Breast epithelium (tissue), 4 donors: ENCODE results near the gene ZNF512B. TPM values are rescaled to one million over a fixed set of nuclear protein-coding genes. Genes with fewer than 3 reads are reported as not detected.

Experiments used
- DNase-seq, 2 donors: peaks; one replicate each; pipeline ENCODE4 v3.0.0-alpha.2; 2019; ENCODE audit warnings: low spot score in 2 of 2
- H3K27ac ChIP-seq, 2 donors: fragments of 200-600 bp; sonication (generic) in 1 of 2; one replicate each; pipeline ENCODE4 v1.5.1; 2016 to 2019; ENCODE audit warnings: mild to moderate bottlenecking in 1 of 2
- H3K27me3 ChIP-seq, 2 donors: fragments of 200-600 bp; sonication (generic) in 1 of 2; one replicate each; pipeline versions ENCODE4 v1.5.1 to v1.6.0; 2017 to 2019; ENCODE audit warnings: control low read depth in 1 of 2, mild to moderate bottlenecking in 1 of 2
- H3K36me3 ChIP-seq: fragments of 200-600 bp; one replicate; pipeline ENCODE4 v1.5.1; 2019
- H3K4me1 ChIP-seq, 2 donors: fragments of 200-600 bp; sonication (generic); one replicate each; pipeline ENCODE4 v1.5.1; 2016 to 2019; ENCODE audit warnings: control low read depth in 1 of 2
- H3K4me3 ChIP-seq, 3 donors: fragments of 200-600 bp; sonication (generic); 1 replicate in 2 of 3; 2 replicates in 1 of 3; pipeline ENCODE4 v1.5.1; 2016 to 2019; ENCODE audit warnings: mild to moderate bottlenecking in 3 of 3, moderate library complexity in 2 of 3
- H3K9me3 ChIP-seq, 2 donors: fragments of 200-600 bp; sonication (generic) in 1 of 2; one replicate each; pipeline ENCODE4 v1.5.1; 2016 to 2019; ENCODE audit warnings: control low read depth in 1 of 2
- CTCF ChIP-seq, 3 donors: fragments of 450-650 bp; IDR thresholded peaks; one replicate each; pipeline ENCODE4 v1.5.1; 2016 to 2017; ENCODE audit warnings: antibody characterized with exemption in 3 of 3, mild to moderate bottlenecking in 3 of 3, moderate library complexity in 3 of 3
- POLR2A ChIP-seq: fragments of 450-650 bp; IDR thresholded peaks from one replicate; pipeline ENCODE4 v1.6.1; 2016; ENCODE audit warnings: antibody characterized with exemption, mild to moderate bottlenecking, moderate library complexity
- POLR2AphosphoS5 ChIP-seq, 3 donors: sonication (generic); formaldehyde crosslinking; IDR thresholded peaks; one replicate each; pipeline ENCODE4 v1.6.1; 2017; ENCODE audit warnings: antibody characterized with exemption in 3 of 3
- intact Hi-C: fragments of 100-400 bp; cut with DNase I; formaldehyde crosslinking; loops from one replicate; pipeline ENCODE4 v1.15.1; 2023; ENCODE audit warnings: low total_unique reads
- total RNA-seq, 3 donors: library from RNA; depleted of rRNA; stranded (reverse); fragments of >200 nt; gene quantifications; one replicate each; pipeline ENCODE4 v1.1.0, GENCODE V29; 2016

The ZNF512B gene
- total RNA-seq, 3 donors from 2014 or later = 5.8 to 12.7 (median 9.2) TPM

- TF ChIP-seq POLR2AphosphoS5 (IDR thresholded peaks at IDR 0.05) (no peak), CTCF (IDR thresholded peaks at IDR 0.05) (peak in 1 of 3 donors; percentile 51)
- H3K27ac ChIP-seq = peak within 1 kb of the TSS; percentile 85 to 92
- intact Hi-C loops = loop anchor here (10.0 kb wide), 1 partner anchor 85 kb away; the partner anchor contains the start of gene DNAJC5
- DNase-seq = no peak
- peaks cover 13 to 29% of the 10 kb centered on the region in 2 donors for H3K4me1 ChIP-seq
- peak within 1 kb of the TSS; percentile 81 to 99 (median 85) for H3K4me3 ChIP-seq
- no peaks in the 10 kb centered on the region for H3K36me3 ChIP-seq
- no peaks in the 10 kb centered on the region for H3K27me3 ChIP-seq
- H3K9me3 ChIP-seq = no peaks in the 10 kb centered on the region
Observed at GRCh38 chr20:63979557-63980316, 10.0 kb upstream of the ZNF512B start, which contains the start of gene SAMD10. Gene SAMD10, minus strand, starts transcription at chr20:63979642. Its CDS starts 175 bp downstream, at chr20:63979467.

GRCh38 chr20:63979229-63979556 lies 9.5 kb upstream of the ZNF512B start:
- DNase-seq = no peak
- peak overlapping the region; percentile 66 to 85 for H3K27ac ChIP-seq
- no peaks in the 10 kb centered on the region for H3K9me3 ChIP-seq
- intact Hi-C loops = loop anchor here (10.0 kb wide), 1 partner anchor 84 kb away; the partner anchor contains the start of gene DNAJC5
- TF ChIP-seq CTCF (IDR thresholded peaks at IDR 0.05) (no peak), POLR2A (no peak), POLR2AphosphoS5 (IDR thresholded peaks at IDR 0.05) (no peak)
- no peaks in the 10 kb centered on the region for H3K27me3 ChIP-seq
- H3K36me3 ChIP-seq = no peaks in the 10 kb centered on the region
- peaks cover 13 to 29% of the 10 kb centered on the region in 2 donors for H3K4me1 ChIP-seq
- peak overlapping the region; percentile 42 to 99 (median 81) for H3K4me3 ChIP-seq

GRCh38 chr20:63978319-63979228 lies 8.8 kb upstream of the ZNF512B start:
- DNase-seq = peak; percentile 69 to 81
- Histone ChIP-seq H3K9me3 (no peaks in the 10 kb centered on the region), H3K4me1 (peaks cover 13 to 29% of the 10 kb centered on the region in 2 donors), H3K4me3 (peak overlapping the region; percentile 42 to 99 (median 81)), H3K27ac (peak overlapping the region; percentile 66 to 85), H3K36me3 (no peaks in the 10 kb centered on the region), H3K27me3 (no peaks in the 10 kb centered on the region)
- intact Hi-C loops = loop anchor here (10.0 kb wide), 1 partner anchor 84 kb away; the partner anchor contains the start of gene DNAJC5
- TF ChIP-seq CTCF (IDR thresholded peaks at IDR 0.05) (no peak), POLR2AphosphoS5 (IDR thresholded peaks at IDR 0.05) (peak in 1 of 3 donors; percentile 12)

- Histone ChIP-seq H3K4me3 (no peak overlapping the region), H3K36me3 (no peaks in the 10 kb centered on the region), H3K4me1 (peaks cover 13 to 28% of the 10 kb centered on the region in 2 donors), H3K27ac (no peak overlapping the region), H3K9me3 (no peaks in the 10 kb centered on the region), H3K27me3 (no peaks in the 10 kb centered on the region)
- DNase-seq = no peak
- no peak for TF ChIP-seq POLR2AphosphoS5 (IDR thresholded peaks at IDR 0.05)
- TF ChIP-seq CTCF (IDR thresholded peaks at IDR 0.05) = no peak
- no peak for TF ChIP-seq POLR2A
- intact Hi-C loops = loop anchor here (10.0 kb wide), 1 partner anchor 83 kb away; the partner anchor contains the start of gene DNAJC5
Observed at GRCh38 chr20:63977739-63978276, 8.1 kb upstream of the ZNF512B start.
